Measurements from ENCODE around the gene H3-3A. TPM values are rescaled to one million over a fixed set of nuclear protein-coding genes. Genes with fewer than 3 reads are reported as not detected.

The H3-3A gene
- total RNA-seq, 3 donors from 2014 or later (not counting 1 experiment from before 2014, with no cell fraction given): 490 to 616 (median 522) TPM

DNA sequence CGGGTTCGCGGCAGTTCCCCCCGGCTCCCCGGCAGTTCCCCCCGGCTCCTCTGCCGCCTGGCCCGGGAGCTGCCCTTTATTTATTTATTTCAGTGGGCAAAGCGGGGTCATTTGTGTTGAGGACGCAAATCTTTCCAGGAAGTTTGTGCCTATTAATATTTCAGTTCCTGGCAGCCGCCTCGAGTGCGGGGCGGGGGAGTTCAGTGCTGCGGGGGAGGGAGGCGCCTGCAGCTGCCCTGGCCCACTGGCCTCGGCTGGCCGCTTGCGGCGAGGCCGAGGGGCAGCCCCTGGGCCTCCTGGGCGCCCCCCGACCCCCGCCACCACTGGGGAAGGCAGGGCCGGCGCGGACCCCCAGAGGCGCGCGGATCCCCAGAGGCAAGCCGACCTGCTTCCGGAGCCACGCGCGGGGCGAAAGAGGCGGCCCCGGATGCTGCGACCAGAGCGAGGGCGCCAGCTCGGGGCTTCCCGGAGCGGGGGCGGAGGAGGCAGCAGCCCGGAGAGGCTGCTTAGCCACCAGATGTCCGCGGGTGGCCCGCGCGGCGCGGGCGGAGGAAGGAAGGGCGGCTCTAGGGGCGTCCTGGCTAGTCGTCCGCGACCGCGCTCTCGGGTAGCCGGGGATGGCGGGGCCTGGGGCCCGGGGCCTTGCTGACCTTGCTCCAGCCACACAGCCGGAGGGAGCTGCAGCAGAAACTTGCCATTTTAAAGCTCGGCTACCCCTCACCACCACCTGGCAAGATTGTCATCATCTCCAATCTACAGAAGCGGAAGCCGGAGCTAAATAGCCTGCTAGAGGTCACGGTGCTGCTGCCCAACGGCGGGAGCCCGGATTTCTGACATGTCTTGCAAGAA is 48.0 kb downstream of the H3-3A start:
- intact Hi-C loops (cut with micrococcal nuclease): loop anchor here (1.0 kb wide), 1 partner anchor 11 kb away; no protein-coding TSS in a partner anchor
- no peaks in the 10 kb centered on the region for H3K27me3 Mint-ChIP-seq (ENCODE audit: low read depth in 2 of 2)
- Histone ChIP-seq H3K4me1 (ENCODE audit: control insufficient read depth, insufficient read depth, low read length) (peaks cover 21% of the 10 kb centered on the region), H3K4me3 (ENCODE audit: low read length) (peak overlapping the region; percentile 71), H3K27me3 (ENCODE audit: control insufficient read depth, insufficient read depth, low read length) (no peaks in the 10 kb centered on the region), H3K9me3 (ENCODE audit: control insufficient read depth, insufficient read depth, low read length) (no peaks in the 10 kb centered on the region), H3K27ac (ENCODE audit: low read length) (peak overlapping the region; percentile 98), H3K36me3 (ENCODE audit: control insufficient read depth, insufficient read depth, low read length) (no peaks in the 10 kb centered on the region)
- H3K4me1 Mint-ChIP-seq: peaks cover 14 to 21% of the 10 kb centered on the region in 2 donors
- ATAC-seq (peak; percentile 81 to 90 (median 85)), DNase-seq (peak; percentile 76)
- TF ChIP-seq, protein P1, sequence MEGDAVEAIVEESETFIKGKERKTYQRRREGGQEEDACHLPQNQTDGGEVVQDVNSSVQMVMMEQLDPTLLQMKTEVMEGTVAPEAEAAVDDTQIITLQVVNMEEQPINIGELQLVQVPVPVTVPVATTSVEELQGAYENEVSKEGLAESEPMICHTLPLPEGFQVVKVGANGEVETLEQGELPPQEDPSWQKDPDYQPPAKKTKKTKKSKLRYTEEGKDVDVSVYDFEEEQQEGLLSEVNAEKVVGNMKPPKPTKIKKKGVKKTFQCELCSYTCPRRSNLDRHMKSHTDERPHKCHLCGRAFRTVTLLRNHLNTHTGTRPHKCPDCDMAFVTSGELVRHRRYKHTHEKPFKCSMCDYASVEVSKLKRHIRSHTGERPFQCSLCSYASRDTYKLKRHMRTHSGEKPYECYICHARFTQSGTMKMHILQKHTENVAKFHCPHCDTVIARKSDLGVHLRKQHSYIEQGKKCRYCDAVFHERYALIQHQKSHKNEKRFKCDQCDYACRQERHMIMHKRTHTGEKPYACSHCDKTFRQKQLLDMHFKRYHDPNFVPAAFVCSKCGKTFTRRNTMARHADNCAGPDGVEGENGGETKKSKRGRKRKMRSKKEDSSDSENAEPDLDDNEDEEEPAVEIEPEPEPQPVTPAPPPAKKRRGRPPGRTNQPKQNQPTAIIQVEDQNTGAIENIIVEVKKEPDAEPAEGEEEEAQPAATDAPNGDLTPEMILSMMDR (IDR thresholded peaks at IDR 0.05): no peak
- H3K4me3 Mint-ChIP-seq: peak overlapping the region; percentile 98
- H3K27ac Mint-ChIP-seq: peak overlapping the region; percentile 96 to 98
- H3K9me3 Mint-ChIP-seq: no peaks in the 10 kb centered on the region
- no peaks in the 10 kb centered on the region for H3K36me3 Mint-ChIP-seq
- WGBS (ENCODE audit: insufficient coverage): under 1% methylated on average over 73 of the region's 73 CpGs

GRCh38 chr1:226111098-226111882 is 48.8 kb downstream of the H3-3A start:
- WGBS (ENCODE audit: insufficient coverage): 52% methylated on average over 11 of the region's 11 CpGs
- H3K36me3 ChIP-seq (ENCODE audit: control insufficient read depth, insufficient read depth, low read length): no peaks in the 10 kb centered on the region
- Mint-ChIP-seq H3K4me1 (peaks cover 14 to 21% of the 10 kb centered on the region in 2 donors), H3K27me3 (ENCODE audit: low read depth in 2 of 2) (no peaks in the 10 kb centered on the region), H3K27ac (peak overlapping the region; percentile 96 to 98), H3K4me3 (peak overlapping the region; percentile 83), H3K36me3 (no peaks in the 10 kb centered on the region), H3K9me3 (no peaks in the 10 kb centered on the region)
- ATAC-seq: no peak
- H3K9me3 ChIP-seq (ENCODE audit: control insufficient read depth, insufficient read depth, low read length): no peaks in the 10 kb centered on the region
- H3K27ac ChIP-seq (ENCODE audit: low read length): peak overlapping the region; percentile 98
- H3K4me3 ChIP-seq (ENCODE audit: low read length): peak overlapping the region; percentile 71
- TF ChIP-seq, protein P1 (IDR thresholded peaks at IDR 0.05): no peak
- peaks cover 21% of the 10 kb centered on the region for H3K4me1 ChIP-seq (ENCODE audit: control insufficient read depth, insufficient read depth, low read length)
- H3K27me3 ChIP-seq (ENCODE audit: control insufficient read depth, insufficient read depth, low read length): no peaks in the 10 kb centered on the region
- intact Hi-C loops (cut with micrococcal nuclease): loop anchor here (1.0 kb wide), 1 partner anchor 10 kb away; no protein-coding TSS in a partner anchor
- DNase-seq: no peak

DNA sequence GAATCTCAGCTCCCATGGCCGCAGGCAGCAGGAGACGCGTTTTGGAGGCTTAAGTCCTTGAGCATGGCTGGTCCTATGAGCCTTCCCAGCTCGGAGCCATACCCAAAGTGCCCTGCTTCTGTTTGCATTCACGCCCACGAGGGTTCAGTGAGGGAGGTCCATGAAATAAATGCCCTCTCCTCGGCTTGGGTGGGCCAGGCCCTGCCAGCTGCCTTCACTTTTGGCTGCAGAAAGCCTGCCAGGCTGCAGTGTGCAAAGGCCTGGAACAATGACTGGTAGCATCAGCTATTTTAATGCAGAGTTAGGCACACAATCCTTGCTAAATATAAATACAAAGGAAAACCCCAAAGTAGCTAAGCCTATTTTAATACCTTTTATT is 49.4 kb downstream of the H3-3A start:
- intact Hi-C loops (cut with micrococcal nuclease): loop anchor here (1.0 kb wide), 1 partner anchor 9 kb away; no protein-coding TSS in a partner anchor
- no peak for ATAC-seq
- no peak overlapping the region for H3K4me3 Mint-ChIP-seq

More for the DNA sequence above, 49.4 kb downstream of the H3-3A start:
- TF ChIP-seq, protein P1 (IDR thresholded peaks at IDR 0.05): no peak
- H3K27me3 ChIP-seq (ENCODE audit: control insufficient read depth, insufficient read depth, low read length): no peaks in the 10 kb centered on the region
- no peaks in the 10 kb centered on the region for H3K36me3 ChIP-seq (ENCODE audit: control insufficient read depth, insufficient read depth, low read length)
- no peak for DNase-seq
- H3K4me1 Mint-ChIP-seq: peaks cover 14 to 21% of the 10 kb centered on the region in 2 donors
- no peaks in the 10 kb centered on the region for H3K9me3 Mint-ChIP-seq
- no peaks in the 10 kb centered on the region for H3K27me3 Mint-ChIP-seq (ENCODE audit: low read depth in 2 of 2)
- no peaks in the 10 kb centered on the region for H3K36me3 Mint-ChIP-seq
- no peak overlapping the region for H3K4me3 ChIP-seq (ENCODE audit: low read length)
- H3K27ac ChIP-seq (ENCODE audit: low read length): peak overlapping the region; percentile 98
- 92% methylated on average over 7 of the region's 7 CpGs for WGBS (ENCODE audit: insufficient coverage)
- H3K9me3 ChIP-seq (ENCODE audit: control insufficient read depth, insufficient read depth, low read length): no peaks in the 10 kb centered on the region
- H3K4me1 ChIP-seq (ENCODE audit: control insufficient read depth, insufficient read depth, low read length): peaks cover 21% of the 10 kb centered on the region
- H3K27ac Mint-ChIP-seq: peak overlapping the region; percentile 96 to 98

Data from natural killer cell (primary cell).